Adrenal gland (tissue), 5 donors: ENCODE measurements around the gene BTG1.
"Not testable (repeated sequence)": the region's sequence is repeated elsewhere in the genome, so short reads cannot be mapped to it uniquely, and the experiment has no call there.

Experiments used
- CTCF ChIP-seq, 6 experiments: fragments of 450-650 bp in 4 of 6; fragments of 200-600 bp in 2 of 6; sonication (generic) in 1 of 6; IDR thresholded peaks; 1 replicate in 5 of 6; 2 replicates in 1 of 6; pipeline versions ENCODE4 v1.5.1 to v1.8.0; 2016 to 2021; ENCODE audit warnings: antibody characterized with exemption in 6 of 6, mild to moderate bottlenecking in 2 of 6, moderate library complexity in 1 of 6
- POLR2A ChIP-seq, 2 donors: fragments of 450-650 bp; IDR thresholded peaks; one replicate each; pipeline ENCODE4 v1.6.1; 2017; ENCODE audit warnings: antibody characterized with exemption in 2 of 2, mild to moderate bottlenecking in 2 of 2, moderate library complexity in 1 of 2
- donor health status: DM: no; HTN: no; CAD: no.

- not testable (repeated sequence) for TF ChIP-seq POLR2A, CTCF (IDR thresholded peaks at IDR 0.05)
Measured at GRCh38 chr12:92094301-92094700, 51.3 kb downstream of the BTG1 start.
